MV-4-11 (cell line): ENCODE measurements around the gene ZCCHC8.
"Not testable (repeated sequence)": the region's sequence is repeated elsewhere in the genome, so short reads cannot be mapped to it uniquely, and the experiment has no call there.

Experiments
- DNase-seq: peaks from one replicate; lab custom pipeline; 2025; lab: John Stamatoyannopoulos, UW

The ZCCHC8 gene

GRCh38 chr12:122500685-122501488, at the start of gene ZCCHC8:
Gene ZCCHC8, minus strand, starts transcription at chr12:122500932. Its CDS starts 92 bp downstream, at chr12:122500840.
- DNase-seq: peak; percentile 98

GRCh38 chr12:122547330-122547729, 46.6 kb upstream of the ZCCHC8 start:
- no peak for DNase-seq

GRCh38 chr12:122545855-122546254, 45.1 kb upstream of the ZCCHC8 start:
- DNase-seq: no peak

- no peak for DNase-seq
Measured at GRCh38 chr12:122544537-122544936, 43.8 kb upstream of the ZCCHC8 start.

DNA sequence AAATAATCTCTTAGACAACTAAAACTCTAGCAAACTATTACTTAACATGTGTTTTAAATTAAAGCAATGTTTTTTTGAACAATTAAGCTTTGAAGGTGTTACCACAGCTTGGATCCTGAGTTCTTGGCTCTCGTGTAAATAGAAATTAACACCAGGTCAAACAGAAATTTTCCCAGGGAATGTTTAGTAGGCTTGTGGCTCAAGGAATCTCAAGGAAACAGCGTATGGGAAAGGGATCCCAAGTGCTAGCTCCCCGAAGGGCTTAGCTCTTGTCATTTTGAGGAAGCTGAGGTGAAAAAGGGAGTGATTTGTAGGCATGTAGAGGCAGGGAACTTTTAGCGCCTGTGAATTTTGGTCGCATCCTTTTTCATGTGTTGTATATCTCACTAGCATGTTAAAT, 37.8 kb upstream of the ZCCHC8 start:
- no peak for DNase-seq

- DNase-seq: no peak
Measured at GRCh38 chr12:122537021-122537420, 36.3 kb upstream of the ZCCHC8 start.

DNA sequence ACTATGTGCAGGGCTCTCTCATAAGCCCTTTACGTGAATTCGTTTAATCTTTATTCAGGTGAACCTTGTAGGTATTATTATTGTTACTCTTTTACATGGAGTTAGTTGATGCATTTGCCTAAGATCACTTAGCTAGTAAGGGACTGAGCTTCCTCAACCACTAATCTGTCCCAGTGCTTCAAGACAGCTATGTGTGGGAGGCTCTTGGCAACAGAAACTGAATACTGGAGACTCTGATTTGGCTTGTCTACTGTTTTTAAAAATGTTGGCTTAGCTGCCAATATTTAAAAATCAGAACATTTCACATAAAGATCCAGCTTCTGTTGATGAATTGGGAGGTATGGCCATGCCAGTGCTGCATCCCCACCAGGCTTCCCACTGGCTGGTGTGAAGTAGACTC, 33.1 kb upstream of the ZCCHC8 start:
- DNase-seq: no peak

DNA sequence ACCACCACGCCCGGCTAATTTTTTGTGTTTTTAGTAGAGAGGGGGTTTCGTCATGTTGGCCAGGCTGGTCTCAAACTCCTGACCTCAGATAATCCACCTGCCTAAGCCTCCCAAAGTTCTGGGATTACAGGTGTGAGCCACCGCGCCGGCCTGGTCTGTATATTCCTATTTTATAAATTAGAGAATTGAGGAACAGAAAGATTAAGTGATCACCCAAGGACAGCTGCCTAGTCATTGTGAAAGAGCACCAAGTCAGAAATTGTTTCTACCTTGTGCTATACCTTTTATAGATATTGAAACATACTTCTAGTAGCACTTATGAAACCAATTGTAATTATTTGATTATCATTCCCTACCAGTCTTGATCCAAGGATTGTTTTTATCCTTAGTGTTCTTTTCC, 28.3 kb upstream of the ZCCHC8 start:
- no peak for DNase-seq

DNA sequence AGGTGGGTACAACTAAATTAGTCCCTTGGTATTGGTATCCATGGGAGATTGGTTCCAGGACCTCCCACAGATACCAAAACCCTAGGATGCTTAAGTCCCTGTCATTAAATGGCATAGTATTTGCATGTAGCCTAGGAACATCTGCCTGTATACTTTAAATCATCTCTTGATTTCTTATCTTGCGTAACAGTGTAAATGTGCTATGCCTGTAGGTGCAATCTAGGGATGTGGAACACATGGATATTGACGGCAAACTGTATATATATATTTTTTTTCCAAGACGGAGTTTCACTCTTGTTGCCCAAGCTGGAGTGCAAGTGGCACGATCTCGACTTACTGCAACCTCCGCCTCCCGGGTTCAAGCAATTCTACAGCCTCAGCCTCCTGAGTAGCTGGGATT, 27.9 kb upstream of the ZCCHC8 start:
- DNase-seq: no peak

- DNase-seq: peak; percentile 33
Measured at GRCh38 chr12:122527478-122527944, 26.8 kb upstream of the ZCCHC8 start.

DNA sequence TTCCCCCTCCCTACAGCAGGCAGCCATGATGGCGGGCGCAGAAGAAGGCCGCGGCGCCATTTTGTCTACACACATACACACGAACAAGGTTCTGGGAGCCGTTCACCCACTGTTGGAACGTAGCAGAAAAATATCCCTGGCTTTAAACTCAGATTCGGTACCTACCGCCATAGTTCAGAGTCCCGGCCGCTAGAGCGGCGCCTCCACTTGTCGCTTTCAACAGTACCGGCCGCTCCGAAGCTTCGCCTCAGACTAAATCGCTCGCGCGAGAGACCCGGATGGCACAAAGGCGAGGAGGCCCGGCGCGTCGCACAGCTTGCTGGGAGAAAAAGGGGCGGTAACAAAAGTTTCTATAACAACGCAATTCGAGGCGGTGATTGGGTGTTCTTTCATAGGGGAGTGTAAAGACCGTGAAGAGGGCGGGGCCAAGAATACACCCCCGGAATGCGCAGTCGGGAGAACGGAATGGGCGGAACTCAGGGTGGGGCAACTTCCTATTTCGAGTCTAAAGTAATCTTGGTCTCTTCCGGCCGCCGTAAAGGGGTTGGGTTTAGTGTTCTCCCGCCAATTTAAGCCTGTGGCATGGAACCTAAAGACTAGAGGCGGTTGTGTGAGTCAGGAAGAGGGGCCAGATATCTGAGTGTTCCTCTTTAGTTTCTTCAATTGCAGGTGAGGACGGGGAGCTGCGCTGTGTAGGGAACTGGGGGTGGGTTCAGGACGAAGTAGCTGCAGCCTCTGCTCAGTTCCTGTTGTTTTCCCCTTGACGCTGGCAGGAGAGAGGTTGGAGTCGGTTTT, 26.1 kb upstream of the ZCCHC8 start, which contains the start of the genes KNTC1 and RSRC2:
Gene KNTC1 (plus strand): TSS at position 567 of the 795 bp plus-strand sequence. CDS start 2,815 bp downstream, outside the sequence.
Gene RSRC2 (minus strand): TSS at position 254 of the 795 bp plus-strand sequence. CDS start 83 bp downstream, at position 171.
- peak; percentile 100 for DNase-seq

- no peak for DNase-seq
Measured at GRCh38 chr12:122523846-122524718, 23.4 kb upstream of the ZCCHC8 start.

GRCh38 chr12:122523280-122523679, 22.5 kb upstream of the ZCCHC8 start:
- DNase-seq: peak; percentile 57

GRCh38 chr12:122520676-122521075, 19.9 kb upstream of the ZCCHC8 start:
- DNase-seq: no peak

- DNase-seq: no peak
Measured at GRCh38 chr12:122519418-122519817, 18.7 kb upstream of the ZCCHC8 start.

GRCh38 chr12:122518908-122519307, 18.2 kb upstream of the ZCCHC8 start:
- no peak for DNase-seq

DNA sequence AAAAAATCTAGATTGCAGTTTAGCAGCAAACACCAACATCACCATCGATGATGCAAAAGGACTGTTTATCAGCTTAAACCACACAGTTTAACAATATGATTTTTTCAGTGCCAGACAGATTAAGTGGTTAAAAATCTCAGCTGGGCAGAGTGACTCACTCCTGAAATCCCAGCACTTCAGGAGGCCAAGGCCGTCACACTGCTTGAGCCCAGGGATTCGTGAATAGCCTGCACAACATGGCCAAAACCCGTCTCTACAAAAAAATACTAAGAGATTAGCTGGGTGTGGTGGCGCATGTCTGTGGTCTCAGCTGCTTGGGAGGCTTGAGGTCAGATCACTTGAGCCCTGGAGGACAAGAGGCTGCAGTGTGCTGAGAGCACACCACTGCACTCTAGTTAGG, 17.1 kb upstream of the ZCCHC8 start:
- DNase-seq: peak; percentile 73

GRCh38 chr12:122516544-122517361, 16.0 kb upstream of the ZCCHC8 start:
- DNase-seq: no peak

DNA sequence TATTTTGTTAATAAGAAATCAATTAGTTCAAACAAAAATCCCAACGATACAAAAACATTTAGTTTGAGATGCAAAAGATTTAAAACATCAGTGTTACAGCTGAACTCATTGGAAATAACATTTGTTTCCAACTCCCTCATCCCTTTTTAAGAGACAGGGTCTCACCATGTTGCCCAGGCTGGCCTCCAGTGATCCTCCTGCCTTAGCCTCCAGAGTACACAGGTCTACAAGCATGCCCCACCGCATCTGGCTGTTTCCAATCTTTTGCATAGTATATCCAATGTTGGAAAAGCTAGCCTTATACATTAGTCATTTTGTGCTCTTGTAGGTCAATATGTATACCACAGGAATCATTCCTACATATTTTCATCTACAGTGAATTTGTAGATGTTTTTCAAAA, 14.5 kb upstream of the ZCCHC8 start:
- DNase-seq: no peak

DNA sequence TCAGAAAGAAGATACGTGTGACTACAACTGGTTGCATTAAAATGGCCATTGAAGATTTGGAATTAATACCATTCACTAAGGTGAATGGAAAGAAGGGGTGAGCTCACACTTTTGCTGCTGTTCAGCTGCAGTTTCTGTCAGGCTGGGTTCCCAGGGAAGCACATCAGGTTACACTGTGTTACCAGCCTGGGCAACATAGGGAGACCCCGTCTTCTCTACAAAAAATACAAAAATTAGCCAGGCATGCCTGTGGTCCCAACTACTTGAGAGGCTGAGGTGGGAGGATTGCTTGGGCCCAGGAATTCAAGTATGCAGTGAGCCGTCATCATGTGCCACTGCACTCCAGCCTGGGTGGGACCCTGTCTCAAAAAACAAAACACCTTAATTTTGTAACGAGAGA, 12.9 kb upstream of the ZCCHC8 start:
- DNase-seq: no peak

- DNase-seq: not testable (repeated sequence)
Measured at GRCh38 chr12:122513028-122513427, 12.3 kb upstream of the ZCCHC8 start.
